GM10847 (cell line): ENCODE results near the gene OR2Z1.

Source experiments
- POLR2A ChIP-seq: IDR thresholded peaks from 2 replicates; pipeline ENCODE4 v1.6.1; 2011; ENCODE audit not compliant: insufficient read length; ENCODE audit errors: extremely low read depth

Gene OR2Z1

GRCh38 chr19:8721334-8721733, at the start of gene OR2Z1:
Gene OR2Z1, plus strand, starts transcription at chr19:8721634. Its CDS starts 9,395 bp downstream, at chr19:8731029.
- TF ChIP-seq POLR2A, result no peak

- no peak for TF ChIP-seq POLR2A
Observed at GRCh38 chr19:8673276-8673891, 48.0 kb upstream of the OR2Z1 start.

GRCh38 chr19:8675066-8675465, 46.4 kb upstream of the OR2Z1 start:
- TF ChIP-seq POLR2A, result no peak

- TF ChIP-seq POLR2A, result no peak
Observed at GRCh38 chr19:8678244-8678807, 43.1 kb upstream of the OR2Z1 start.

- no peak for TF ChIP-seq POLR2A
Observed at GRCh38 chr19:8680676-8681344, 40.6 kb upstream of the OR2Z1 start.

- TF ChIP-seq POLR2A, result no peak
Observed at GRCh38 chr19:8681345-8682029, 39.9 kb upstream of the OR2Z1 start.

- no peak for TF ChIP-seq POLR2A
Observed at GRCh38 chr19:8682472-8682871, 39.0 kb upstream of the OR2Z1 start.

- no peak for TF ChIP-seq POLR2A
Observed at GRCh38 chr19:8682931-8683330, 38.5 kb upstream of the OR2Z1 start.

- no peak for TF ChIP-seq POLR2A
Observed at GRCh38 chr19:8684001-8684902, 37.2 kb upstream of the OR2Z1 start.

GRCh38 chr19:8686549-8686948, 34.9 kb upstream of the OR2Z1 start:
- TF ChIP-seq POLR2A, result no peak

GRCh38 chr19:8688930-8689329, 32.5 kb upstream of the OR2Z1 start:
- no peak for TF ChIP-seq POLR2A

GRCh38 chr19:8690753-8691539, 30.5 kb upstream of the OR2Z1 start:
- TF ChIP-seq POLR2A, result no peak

GRCh38 chr19:8695501-8695900, 25.9 kb upstream of the OR2Z1 start:
- no peak for TF ChIP-seq POLR2A

- no peak for TF ChIP-seq POLR2A
Observed at GRCh38 chr19:8695911-8696310, 25.5 kb upstream of the OR2Z1 start.
